H9 (cell line): Measurements from ENCODE around the gene CLIC3. TPM values are rescaled to one million over a fixed set of nuclear protein-coding genes. Genes with fewer than 3 reads are reported as not detected.

ENCODE experiments used
- DNase-seq: peaks from one replicate; pipeline ENCODE4 v3.0.0-alpha.2; 2017
- H2AFZ ChIP-seq: one replicate; pipeline ENCODE4 v1.6.1; 2013; ENCODE audit warnings: mild to moderate bottlenecking, low read length, control low read depth, moderate library complexity
- H2AK5ac ChIP-seq: 2 replicates; pipeline ENCODE4 v1.6.1; 2013; ENCODE audit warnings: low read length, control low read depth, mixed read lengths; ENCODE audit not compliant: insufficient read length
- H2BK120ac ChIP-seq: one replicate; pipeline ENCODE4 v1.6.1; 2013; ENCODE audit warnings: low read depth, mild to moderate bottlenecking, low read length, control low read depth, inconsistent platforms; ENCODE audit not compliant: poor library complexity, severe bottlenecking
- H2BK12ac ChIP-seq: 2 replicates; pipeline ENCODE4 v1.6.1; 2013; ENCODE audit warnings: low read length, control low read depth, mixed read lengths, low read depth; ENCODE audit not compliant: insufficient read length
- H2BK15ac ChIP-seq: 2 replicates; pipeline ENCODE4 v1.6.1; 2013; ENCODE audit warnings: low read depth, low read length, control low read depth
- H2BK20ac ChIP-seq: one replicate; pipeline ENCODE4 v1.6.1; 2013; ENCODE audit warnings: low read depth, mild to moderate bottlenecking, low read length, control low read depth, inconsistent platforms; ENCODE audit not compliant: poor library complexity, severe bottlenecking
- H2BK5ac ChIP-seq: 2 replicates; pipeline ENCODE4 v1.6.1; 2013; ENCODE audit warnings: low read length, control low read depth, mixed read lengths; ENCODE audit not compliant: insufficient read length
- H3K14ac ChIP-seq: 2 replicates; pipeline ENCODE4 v1.6.1; 2013; ENCODE audit warnings: low read length, control low read depth; ENCODE audit not compliant: insufficient read depth
- H3K18ac ChIP-seq: 2 replicates; pipeline ENCODE4 v1.6.1; 2013; ENCODE audit warnings: low read depth, mild to moderate bottlenecking, mixed read lengths, low read length, control low read depth; ENCODE audit not compliant: insufficient read length
- H3K23ac ChIP-seq: 2 replicates; pipeline ENCODE4 v1.6.1; 2013; ENCODE audit warnings: low read length, control low read depth, mixed read lengths, low read depth; ENCODE audit not compliant: insufficient read length
- H3K23me2 ChIP-seq: 2 replicates; pipeline ENCODE4 v1.6.1; 2013; ENCODE audit warnings: low read depth, mild to moderate bottlenecking, mixed read lengths, low read length, control low read depth; ENCODE audit not compliant: insufficient read length, poor library complexity, severe bottlenecking
- H3K27ac ChIP-seq: 2 replicates; pipeline ENCODE4 v1.5.1; 2013; ENCODE audit warnings: low read length, control low read depth, mixed read lengths, low read depth; ENCODE audit not compliant: insufficient read length
- H3K27me3 ChIP-seq: 2 replicates; pipeline ENCODE4 v1.6.1; 2013; ENCODE audit warnings: low read length, control low read depth, inconsistent platforms; ENCODE audit not compliant: insufficient read depth
- H3K4ac ChIP-seq: 2 replicates; pipeline ENCODE4 v1.6.1; 2013; ENCODE audit warnings: low read depth, mild to moderate bottlenecking, control low read depth, inconsistent platforms, low read length, moderate library complexity
- H3K4me1 ChIP-seq: 2 replicates; pipeline ENCODE4 v1.6.1; 2013; ENCODE audit warnings: low read length, control low read depth, inconsistent platforms; ENCODE audit not compliant: insufficient read depth
- H3K4me2 ChIP-seq: 2 replicates; pipeline ENCODE4 v1.6.1; 2013; ENCODE audit warnings: low read length, control low read depth, mixed read lengths; ENCODE audit not compliant: insufficient read length, insufficient read depth
- H3K56ac ChIP-seq: 2 replicates; pipeline ENCODE4 v1.6.1; 2013; ENCODE audit warnings: low read depth, mild to moderate bottlenecking, mixed read lengths, low read length, control low read depth; ENCODE audit not compliant: insufficient read length
- H3K79me1 ChIP-seq: 2 replicates; pipeline ENCODE4 v1.6.1; 2013; ENCODE audit warnings: low read depth, mild to moderate bottlenecking, moderate library complexity, low read length, control low read depth, inconsistent platforms; ENCODE audit not compliant: insufficient read depth, poor library complexity, severe bottlenecking
- H3K79me2 ChIP-seq: 2 replicates; pipeline ENCODE4 v1.6.1; 2013; ENCODE audit warnings: low read length, control low read depth, inconsistent platforms; ENCODE audit not compliant: insufficient read depth
- H3K9ac ChIP-seq: 2 replicates; pipeline ENCODE4 v1.6.1; 2013; ENCODE audit warnings: low read length, control low read depth, mixed read lengths; ENCODE audit not compliant: insufficient read length; ENCODE audit errors: extremely low read depth
- H3K9me3 ChIP-seq: one replicate; pipeline ENCODE4 v1.6.1; 2013; ENCODE audit warnings: low read depth, low read length, inconsistent platforms; ENCODE audit not compliant: control insufficient read depth
- H3T11ph ChIP-seq: one replicate; pipeline ENCODE4 v1.6.1; 2013; ENCODE audit warnings: mild to moderate bottlenecking, low read length, control low read depth, inconsistent platforms
- H4K20me1 ChIP-seq: one replicate; pipeline ENCODE4 v1.6.1; 2013; ENCODE audit not compliant: control insufficient read depth, insufficient read length, insufficient read depth
- H4K5ac ChIP-seq: 2 replicates; pipeline ENCODE4 v1.6.1; 2013; ENCODE audit warnings: low read depth, mild to moderate bottlenecking, mixed read lengths, low read length, control low read depth; ENCODE audit not compliant: insufficient read length
- H4K8ac ChIP-seq: replicated peaks from 2 replicates; pipeline ENCODE4 v1.6.1; 2013; ENCODE audit warnings: low read length, control low read depth, mixed read lengths, low read depth; ENCODE audit not compliant: insufficient read length
- H4K91ac ChIP-seq: 2 replicates; pipeline ENCODE4 v1.6.1; 2013; ENCODE audit warnings: low read depth, mild to moderate bottlenecking, moderate library complexity, mixed read lengths, low read length, control low read depth; ENCODE audit not compliant: insufficient read length
- H3K27ac Mint-ChIP-seq, 3 experiments: 2 replicates in 2 of 3; 3 replicates in 1 of 3; pipeline ENCODE4 v1.8.0; 2020 to 2021; ENCODE audit warnings: mixed read lengths in 3 of 3, mild to moderate bottlenecking in 1 of 3, moderate library complexity in 1 of 3
- H3K27me3 Mint-ChIP-seq: 2 replicates; pipeline ENCODE4 v1.8.0; 2021; ENCODE audit warnings: low read depth, mild to moderate bottlenecking, moderate library complexity, mixed read lengths
- H3K36me3 Mint-ChIP-seq, 3 experiments: 2 replicates in 2 of 3; 3 replicates in 1 of 3; pipeline ENCODE4 v1.8.0; 2020 to 2021; ENCODE audit warnings: low read depth in 3 of 3, mixed read lengths in 3 of 3; ENCODE audit not compliant: insufficient read depth in 1 of 3
- H3K4me1 Mint-ChIP-seq, 2 experiments: 2 replicates each; pipeline ENCODE4 v1.8.0; 2020; ENCODE audit warnings: mixed read lengths in 2 of 2
- H3K4me3 Mint-ChIP-seq, 2 experiments: 2 replicates in 1 of 2; 3 replicates in 1 of 2; pipeline ENCODE4 v1.8.0; 2020 to 2021; ENCODE audit warnings: mild to moderate bottlenecking in 2 of 2, mixed read lengths in 2 of 2, moderate library complexity in 1 of 2
- H3K9me3 Mint-ChIP-seq, 2 experiments: 2 replicates in 1 of 2; 3 replicates in 1 of 2; pipeline ENCODE4 v1.8.0; 2020; ENCODE audit warnings: mild to moderate bottlenecking in 2 of 2, mixed read lengths in 2 of 2, moderate library complexity in 1 of 2
- CTCF ChIP-seq: fragments of 200-600 bp; sonication (generic); conservative IDR thresholded peaks from 3 replicates; pipeline ENCODE4 v1.8.0; 2021; ENCODE audit warnings: antibody characterized with exemption, mild to moderate bottlenecking
- WGBS: extraction: QIAGEN DNeasy Blood & Tissue Kit; methylation state at CpG from one replicate; pipeline ENCODE4 v1.1.7; 2013; ENCODE audit warnings: missing lambda C conversion rate, low lambda C conversion rate, mixed read lengths; ENCODE audit not compliant: insufficient read length; ENCODE audit errors: extremely low coverage; 5-methylcytosine and 5-hydroxymethylcytosine counted together
- total RNA-seq: library from RNA; stranded (reverse); gene quantifications from 2 replicates; pipeline ENCODE4 v1.2.1, GENCODE V29; 2021

Gene CLIC3
- total RNA-seq, 1 experiment from 2014 or later, result 0.31 TPM

- Histone ChIP-seq H3K14ac (no peak overlapping the region), H2BK5ac (no peak overlapping the region), H3K23me2 (peaks cover 2% of the 10 kb centered on the region), H2AK5ac (no peak overlapping the region), H4K5ac (no peak overlapping the region), H2BK20ac (no peak overlapping the region), H3K4me1 (no peaks in the 10 kb centered on the region), H3K23ac (no peak overlapping the region), H4K20me1 (no peaks in the 10 kb centered on the region), H3K27ac (no peak overlapping the region), H2BK120ac (no peak overlapping the region), H4K8ac (no peak overlapping the region), H3K79me2 (no peaks in the 10 kb centered on the region), H3K4me2 (no peak overlapping the region), H3K56ac (no peak overlapping the region), H2AFZ (no peak overlapping the region), H3K9ac (no peak overlapping the region), H3K79me1 (no peaks in the 10 kb centered on the region), H3K18ac (no peak overlapping the region), H2BK15ac (no peak overlapping the region), H3K9me3 (no peaks in the 10 kb centered on the region), H3K27me3 (no peaks in the 10 kb centered on the region), H3K4ac (no peak overlapping the region), H3T11ph (no peak overlapping the region), H2BK12ac (no peak overlapping the region), H4K91ac (no peak overlapping the region)
- no peaks in the 10 kb centered on the region for H3K36me3 Mint-ChIP-seq
- no CpG with 5 or more reads among the region's 13 CpGs for WGBS
- no peak overlapping the region for H3K4me3 Mint-ChIP-seq
- DNase-seq, result no peak
- TF ChIP-seq CTCF, result no peak
- peaks cover 2 to 8% of the 10 kb centered on the region in 2 experiments for H3K4me1 Mint-ChIP-seq
- no peaks in the 10 kb centered on the region for H3K9me3 Mint-ChIP-seq
- peaks cover 7% of the 10 kb centered on the region for H3K27me3 Mint-ChIP-seq
- H3K27ac Mint-ChIP-seq, result no peak overlapping the region
Measured at GRCh38 chr9:136972743-136973142, 23.6 kb downstream of the CLIC3 start.
